Measurements from ENCODE around the gene SLC52A3. TPM values are rescaled to one million over a fixed set of nuclear protein-coding genes. Genes with fewer than 3 reads are reported as not detected.

Gene SLC52A3
- 0.30 and 0.76 TPM in 2 replicates for total RNA-seq (2011; cell fraction: chromatin; rRNA removed; ENCODE audit: low replicate concordance)
- 0.83 and 0.92 TPM in 2 replicates for total RNA-seq (2011; cell fraction: nucleolus; rRNA removed)
- total RNA-seq (2011; cell fraction: nucleoplasm; rRNA removed) = 0.53 and 0.81 TPM in 2 replicates
- total RNA-seq (2014; rRNA removed) (0.09 and 0.16 TPM in 2 replicates), total RNA-seq (2014; rRNA removed; fragmentation: Illumina TruSeq; extraction: Trizol) (0.13 and 0.25 TPM in 2 replicates), total RNA-seq (2015; rRNA removed; fragmentation: Illumina TruSeq; extraction: Trizol) (0.11 and 0.19 TPM in 2 replicates), total RNA-seq (2021) (0.60 and 0.69 TPM in 2 replicates), polyA plus RNA-seq (2011; rRNA removed) (0.10 and 1.0 TPM in 2 replicates), polyA plus RNA-seq (2014; fragmentation: Illumina TruSeq; extraction: Trizol) (0.37 and 0.44 TPM in 2 replicates), polyA plus RNA-seq (2014; fragmentation: Nextera tagmentation; extraction: Ambion mirVana) (under 1 TPM; 0.06 to 0.07 TPM), polyA plus RNA-seq (2014; rRNA removed) (0.16 and 0.20 TPM in 2 replicates), polyA minus RNA-seq (2011; rRNA and poly(A)+ RNA removed) (0.39 TPM in 1 of 2 replicates, not detected in the other), Bru-seq, nascent RNA (percentile 29 among the genes with signal in this experiment), BruChase-seq, experiment 1, labeled RNA remaining after a 2-hour chase (percentile 13 among the genes with signal in this experiment), BruChase-seq, experiment 2, labeled RNA remaining after a 6-hour chase (percentile 17 among the genes with signal in this experiment)
- polyA plus RNA-seq (2011; cell fraction: cytosol; rRNA removed) = 0.42 and 0.81 TPM in 2 replicates
- polyA plus RNA-seq (2011; cell fraction: nucleus; rRNA removed) = 0.44 and 0.51 TPM in 2 replicates
- 0.49 and 0.79 TPM in 2 replicates for polyA plus RNA-seq (2012)
- polyA minus RNA-seq (2011; cell fraction: cytosol; rRNA and poly(A)+ RNA removed) = 1.5 TPM in 1 of 2 replicates, not detected in the other
- polyA minus RNA-seq (2011; cell fraction: nucleus; rRNA and poly(A)+ RNA removed) = 0.13 and 0.89 TPM in 2 replicates
- long read RNA-seq, experiment 1, partial matches to known transcripts = 1 of 2 reads
- long read RNA-seq, experiment 1, other reads (novel, unspliced or antisense) = 1 of 2 reads
- long read RNA-seq, experiment 2 = 0 reads
- long read RNA-seq, experiment 3 = 0 reads

DNA sequence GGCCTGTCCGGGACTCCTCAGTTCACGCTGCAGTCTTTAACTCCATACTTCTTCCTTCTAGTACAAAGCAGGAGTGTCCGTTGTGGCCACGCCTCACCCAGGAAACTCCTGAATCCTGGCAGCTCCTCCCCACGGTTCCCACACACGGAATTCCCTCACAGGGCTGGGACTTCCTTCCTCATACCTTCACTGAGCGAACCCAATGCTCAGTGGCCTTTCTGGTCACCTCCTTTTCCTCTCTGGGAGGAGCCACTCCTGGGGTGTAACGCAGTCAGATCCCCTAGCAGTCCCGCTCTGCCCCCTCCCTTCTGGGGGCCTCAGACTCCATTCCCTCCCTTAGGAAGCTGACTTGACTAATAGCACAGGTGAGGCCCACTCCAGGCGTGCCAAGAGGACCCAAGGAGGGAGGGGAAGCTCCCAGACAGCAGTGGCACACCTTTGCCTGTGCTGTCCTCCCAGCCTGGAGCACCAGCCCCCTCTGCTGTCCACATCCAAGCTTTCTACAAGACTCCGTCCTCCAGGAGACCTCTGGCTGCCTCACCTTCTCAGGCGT lies at the start of gene SLC52A3:
Gene SLC52A3, minus strand, starts transcription at position 75 of the 553 bp plus-strand sequence. CDS start 2,726 bp downstream, outside the sequence.
- peak within 1 kb of the TSS; percentile 87 for H2AFZ ChIP-seq (ENCODE audit: low read depth, low read length)
- H3K4me3 ChIP-seq = no peak within 1 kb of the TSS
- CTCF ChIA-PET (ENCODE audit: low intra/inter-chr PET ratio) = interaction anchor here (1.1 kb wide), 1 partner anchor 207 kb away, joined by 3 read pairs; no protein-coding TSS in a partner anchor
- DNase-seq (ENCODE audit: extremely low read depth in 1 of 4, low spot score in 3 of 4) = peak; percentile 45 to 62 (median 54)
- no peaks in the 10 kb centered on the region for H3K9me1 ChIP-seq (ENCODE audit: control insufficient read depth, insufficient read depth, low read length)
- no peaks in the 10 kb centered on the region for H3K36me3 ChIP-seq (ENCODE audit: control insufficient read depth, insufficient read depth, low read length)
- no TSS peak for BruUV-seq (replicated peaks)
- peak; percentile 64 for FAIRE-seq
- H3K4me1 ChIP-seq (replicated peaks in 1 of 2; ENCODE audit: control insufficient read depth in 2 of 2, insufficient read depth in 2 of 2, low read length in 2 of 2) = peaks cover 0 to 3% of the 10 kb centered on the region in 2 experiments; a peak in 4 of 5 replicates
- 30% methylated on average over 10 of the region's 12 CpGs for WGBS (ENCODE audit: insufficient coverage, low coverage, missing lambda C conversion rate)
- H4K20me1 ChIP-seq (replicated peaks; ENCODE audit: control insufficient read depth, insufficient read depth, low read length) = no peaks in the 10 kb centered on the region
- H3K9me3 ChIP-seq (replicated peaks; ENCODE audit: control insufficient read depth, insufficient read depth, low read depth, low read length) = no peaks in the 10 kb centered on the region
- peak within 1 kb of the TSS in 1 of 2 experiments; percentile 56; a peak in 2 of 4 replicates for H3K9ac ChIP-seq (ENCODE audit: insufficient read depth in 1 of 2, low read depth in 2 of 2, low read length in 2 of 2)
- intact Hi-C loops (cut with micrococcal nuclease) = loop anchor here (1.0 kb wide), 1 partner anchor 207 kb away; no protein-coding TSS in a partner anchor
- H3K27me3 ChIP-seq (ENCODE audit: control insufficient read depth in 2 of 2, insufficient read depth in 2 of 2, low read length in 2 of 2) = peaks cover 0 to 7% of the 10 kb centered on the region in 2 experiments; a peak in 2 of 5 replicates
- peak within 1 kb of the TSS; percentile 47 for H3K4me2 ChIP-seq (ENCODE audit: insufficient read depth, low read length)
- H3K27ac ChIP-seq (ENCODE audit: extremely low read depth, low read depth, low read length) = no peak within 1 kb of the TSS
- no peaks in the 10 kb centered on the region for H3K79me2 ChIP-seq (ENCODE audit: control insufficient read depth, insufficient read depth, low read length)
- peak; percentile 96 for ATAC-seq
- in situ Hi-C loops (cut with MboI) = no loop called here
- POLR2A ChIA-PET = interaction anchor here (0.7 kb wide), 1 partner anchor 353 kb away, joined by 3 read pairs; no protein-coding TSS in a partner anchor
- TF ChIP-seq, protein P1, sequence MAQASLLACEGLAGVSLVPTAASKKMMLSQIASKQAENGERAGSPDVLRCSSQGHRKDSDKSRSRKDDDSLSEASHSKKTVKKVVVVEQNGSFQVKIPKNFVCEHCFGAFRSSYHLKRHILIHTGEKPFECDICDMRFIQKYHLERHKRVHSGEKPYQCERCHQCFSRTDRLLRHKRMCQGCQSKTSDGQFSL (CRISPR knock-in tag; IDR thresholded peaks at IDR 0.05) = no peak
- TF ChIP-seq, protein P1 (tag; IDR thresholded peaks at IDR 0.05) = no peak
- TF ChIP-seq POLR2H (tag; IDR thresholded peaks at IDR 0.05; ENCODE audit: low read depth) (no peak), JUND (IDR thresholded peaks at IDR 0.05; ENCODE audit: borderline replicate concordance, low read depth, low read length) (0 out of 2 replicates have a peak, but pooled peaks have one; percentile 9), JUND (tag; IDR thresholded peaks at IDR 0.05; ENCODE audit: borderline replicate concordance, low read depth, low read length) (no peak), U2AF2 (optimal IDR thresholded peaks at IDR 0.05; ENCODE audit: low read depth, low read length) (no peak), RB1 (IDR thresholded peaks at IDR 0.05; ENCODE audit: low read depth) (peak; percentile 40; the same call in 1 of the 2 replicates), BHLHE40 (IDR thresholded peaks at IDR 0.05; ENCODE audit: low read length) (peak; percentile 30; the same call in 1 of the 2 replicates), JUNB (CRISPR knock-in tag; conservative IDR thresholded peaks at IDR 0.05) (no peak), POLR2A (conservative IDR thresholded peaks at IDR 0.05) (no peak), ZNF263 (CRISPR knock-in tag; IDR thresholded peaks at IDR 0.05; ENCODE audit: borderline replicate concordance) (peak; percentile 89), ATF7 (IDR thresholded peaks at IDR 0.05) (peak; percentile 29; the same call in 1 of the 2 replicates), MAZ (CRISPR knock-in tag; conservative IDR thresholded peaks at IDR 0.05 in 1 of 2, IDR thresholded peaks at IDR 0.05 in 1 of 2) (0 out of 4 replicates have a peak, but pooled peaks of 1 of the 2 experiments have one; percentile 50)
- TF ChIP-seq, protein P2, sequence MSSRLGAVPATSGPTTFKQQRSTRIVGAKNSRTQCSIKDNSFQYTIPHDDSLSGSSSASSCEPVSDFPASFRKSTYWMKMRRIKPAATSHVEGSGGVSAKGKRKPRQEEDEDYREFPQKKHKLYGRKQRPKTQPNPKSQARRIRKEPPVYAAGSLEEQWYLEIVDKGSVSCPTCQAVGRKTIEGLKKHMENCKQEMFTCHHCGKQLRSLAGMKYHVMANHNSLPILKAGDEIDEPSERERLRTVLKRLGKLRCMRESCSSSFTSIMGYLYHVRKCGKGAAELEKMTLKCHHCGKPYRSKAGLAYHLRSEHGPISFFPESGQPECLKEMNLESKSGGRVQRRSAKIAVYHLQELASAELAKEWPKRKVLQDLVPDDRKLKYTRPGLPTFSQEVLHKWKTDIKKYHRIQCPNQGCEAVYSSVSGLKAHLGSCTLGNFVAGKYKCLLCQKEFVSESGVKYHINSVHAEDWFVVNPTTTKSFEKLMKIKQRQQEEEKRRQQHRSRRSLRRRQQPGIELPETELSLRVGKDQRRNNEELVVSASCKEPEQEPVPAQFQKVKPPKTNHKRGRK (tag; IDR thresholded peaks at IDR 0.05) = no peak

Data from K562 (cell line).